SH-SY5Y (cell line): Measurements from ENCODE around the gene GARRE1.

Experiments
- GATA2 ChIP-seq: IDR thresholded peaks from 2 replicates; pipeline ENCODE4 v1.6.1; 2011; ENCODE audit warnings: mild to moderate bottlenecking, low read depth, low read length
- GATA3 ChIP-seq: IDR thresholded peaks from 2 replicates; pipeline ENCODE4 v1.6.1; 2011; ENCODE audit warnings: low read depth, mild to moderate bottlenecking, low read length, moderate library complexity

DNA sequence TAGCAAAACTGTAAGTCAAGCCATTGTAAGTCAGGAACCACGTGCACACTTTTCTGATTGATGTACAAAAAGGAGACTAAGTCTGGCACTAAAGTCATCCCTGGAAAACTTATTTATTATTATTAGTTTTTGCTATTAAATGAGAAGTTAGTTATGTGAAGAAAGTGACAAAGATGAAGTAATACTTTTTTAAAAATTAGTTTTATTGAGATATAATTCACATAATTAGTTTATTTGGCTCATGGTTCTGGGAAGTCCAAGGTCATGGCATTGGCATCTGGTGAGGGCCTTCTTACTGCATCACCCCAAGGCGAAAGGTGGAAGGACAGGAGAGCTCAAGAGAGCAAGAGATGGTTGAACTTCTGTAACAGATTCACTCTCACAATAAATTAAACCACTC, 36.9 kb downstream of the GARRE1 start:
- no peak for TF ChIP-seq GATA3
- TF ChIP-seq GATA2: no peak
